GM04503 (cell line): ENCODE data around the gene CNGB1.

Source experiments
- DNase-seq: peaks from one replicate; pipeline ENCODE4 v3.0.0-alpha.2; 2012; ENCODE audit warnings: low read depth

Gene CNGB1

GRCh38 chr16:57972306-57972705 is 1.4 kb upstream of the CNGB1 start:
- no peak for DNase-seq

- no peak for DNase-seq
These were observed 920 bp upstream of the CNGB1 start for GRCh38 chr16:57971848-57972247.

- DNase-seq, result no peak
These were observed 609 bp downstream of the CNGB1 start for GRCh38 chr16:57970319-57970718.

- no peak for DNase-seq
These were observed 1.3 kb downstream of the CNGB1 start for GRCh38 chr16:57969451-57970123.

GRCh38 chr16:57967916-57968315 is 3.0 kb downstream of the CNGB1 start:
- DNase-seq, result no peak

- DNase-seq, result no peak
These were observed 3.9 kb downstream of the CNGB1 start for GRCh38 chr16:57966986-57967385.

- no peak for DNase-seq
These were observed 4.6 kb downstream of the CNGB1 start for GRCh38 chr16:57966204-57966771.

GRCh38 chr16:57964157-57964700 is 6.7 kb downstream of the CNGB1 start:
- DNase-seq, result no peak

- no peak for DNase-seq
These were observed 8.2 kb downstream of the CNGB1 start for GRCh38 chr16:57962756-57963155.

- no peak for DNase-seq
These were observed 8.9 kb downstream of the CNGB1 start for GRCh38 chr16:57962046-57962445.

GRCh38 chr16:57961538-57961937 is 9.4 kb downstream of the CNGB1 start:
- DNase-seq, result no peak

- DNase-seq, result no peak
These were observed 10.0 kb downstream of the CNGB1 start for GRCh38 chr16:57960826-57961472.

- no peak for DNase-seq
These were observed 10.6 kb downstream of the CNGB1 start for GRCh38 chr16:57960310-57960709.

GRCh38 chr16:57959804-57960203 is 11.1 kb downstream of the CNGB1 start:
- no peak for DNase-seq

GRCh38 chr16:57959121-57959520 is 11.8 kb downstream of the CNGB1 start:
- DNase-seq, result no peak

- DNase-seq, result no peak
These were observed 12.4 kb downstream of the CNGB1 start for GRCh38 chr16:57958544-57958943.

GRCh38 chr16:57957673-57958392 is 13.1 kb downstream of the CNGB1 start:
- DNase-seq, result no peak

- DNase-seq, result no peak
These were observed 13.8 kb downstream of the CNGB1 start for GRCh38 chr16:57956924-57957672.

GRCh38 chr16:57956270-57956808 is 14.6 kb downstream of the CNGB1 start:
- DNase-seq, result no peak

GRCh38 chr16:57955572-57956188 is 15.2 kb downstream of the CNGB1 start:
- no peak for DNase-seq

- no peak for DNase-seq
These were observed 17.1 kb downstream of the CNGB1 start for GRCh38 chr16:57953857-57954256.
